GM12865 (cell line): ENCODE results near the gene ATP1B2.
"Not testable (repeated sequence)": the region's sequence is repeated elsewhere in the genome, so short reads cannot be mapped to it uniquely, and the experiment has no call there.

Experiments
- DNase-seq: peaks from one replicate; pipeline ENCODE4 v3.0.0; 2010; ENCODE audit warnings: low read depth
- H3K4me3 ChIP-seq: 2 replicates; pipeline ENCODE4 v1.5.1; 2011; ENCODE audit warnings: mild to moderate bottlenecking, low read depth, low read length, control low read depth
- TF ChIP-seq, protein P1 (sequence below): IDR thresholded peaks from 2 replicates; pipeline ENCODE4 v1.5.1; 2011; ENCODE audit warnings: low read length, control low read depth, low read depth, inconsistent platforms; ENCODE audit not compliant: insufficient read depth; ENCODE audit errors: missing control alignments

The ATP1B2 gene

DNA sequence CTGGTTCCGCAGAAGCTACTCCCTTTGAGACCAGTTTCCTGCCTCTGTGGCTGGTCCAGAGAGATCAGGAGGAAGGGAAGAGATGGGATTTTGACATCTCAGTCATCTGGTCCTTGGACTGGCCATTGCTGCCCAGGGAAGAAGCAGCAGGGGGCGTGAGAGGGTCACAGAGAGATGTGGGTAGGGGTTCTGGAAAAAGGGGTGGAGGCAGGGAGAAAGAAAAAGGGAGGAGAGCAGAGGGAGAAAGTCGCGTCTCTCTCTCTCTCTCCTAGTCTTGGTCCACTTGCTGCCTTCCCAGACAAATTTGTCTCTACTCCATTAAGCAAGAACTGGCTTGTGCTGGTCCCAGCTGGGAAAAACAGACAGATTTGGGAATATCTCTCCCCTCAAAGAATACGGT, 16.3 kb upstream of the ATP1B2 start:
- no peak for DNase-seq
- no peak overlapping the region for H3K4me3 ChIP-seq
- TF ChIP-seq, protein P1, sequence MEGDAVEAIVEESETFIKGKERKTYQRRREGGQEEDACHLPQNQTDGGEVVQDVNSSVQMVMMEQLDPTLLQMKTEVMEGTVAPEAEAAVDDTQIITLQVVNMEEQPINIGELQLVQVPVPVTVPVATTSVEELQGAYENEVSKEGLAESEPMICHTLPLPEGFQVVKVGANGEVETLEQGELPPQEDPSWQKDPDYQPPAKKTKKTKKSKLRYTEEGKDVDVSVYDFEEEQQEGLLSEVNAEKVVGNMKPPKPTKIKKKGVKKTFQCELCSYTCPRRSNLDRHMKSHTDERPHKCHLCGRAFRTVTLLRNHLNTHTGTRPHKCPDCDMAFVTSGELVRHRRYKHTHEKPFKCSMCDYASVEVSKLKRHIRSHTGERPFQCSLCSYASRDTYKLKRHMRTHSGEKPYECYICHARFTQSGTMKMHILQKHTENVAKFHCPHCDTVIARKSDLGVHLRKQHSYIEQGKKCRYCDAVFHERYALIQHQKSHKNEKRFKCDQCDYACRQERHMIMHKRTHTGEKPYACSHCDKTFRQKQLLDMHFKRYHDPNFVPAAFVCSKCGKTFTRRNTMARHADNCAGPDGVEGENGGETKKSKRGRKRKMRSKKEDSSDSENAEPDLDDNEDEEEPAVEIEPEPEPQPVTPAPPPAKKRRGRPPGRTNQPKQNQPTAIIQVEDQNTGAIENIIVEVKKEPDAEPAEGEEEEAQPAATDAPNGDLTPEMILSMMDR: peak; percentile 31

DNA sequence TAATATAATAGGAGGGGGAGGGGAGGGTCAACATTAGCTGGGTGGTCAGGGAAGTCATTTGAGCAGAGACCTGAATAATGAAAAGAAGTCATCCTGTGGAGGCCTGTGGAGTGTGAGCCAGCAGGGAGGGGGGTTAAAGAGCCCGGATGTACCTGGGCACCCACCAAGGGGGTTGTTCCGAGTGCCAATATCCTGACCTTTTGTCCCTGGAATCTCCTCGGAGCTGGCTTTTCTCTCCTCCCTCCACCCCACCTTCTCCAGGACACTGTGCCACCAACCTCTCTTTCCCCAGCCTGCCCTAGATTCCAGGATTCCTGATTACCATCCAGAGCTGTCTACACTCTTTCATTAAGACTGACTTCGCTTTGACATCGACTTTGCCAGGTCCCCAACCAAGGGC, 14.6 kb upstream of the ATP1B2 start:
- TF ChIP-seq, protein P1: no peak
- DNase-seq: no peak
- no peak overlapping the region for H3K4me3 ChIP-seq

- no peak for DNase-seq
- TF ChIP-seq, protein P1: no peak
- no peak overlapping the region for H3K4me3 ChIP-seq
Observed at GRCh38 chr17:7640783-7641182, 9.9 kb upstream of the ATP1B2 start.

GRCh38 chr17:7641635-7642034, 9.1 kb upstream of the ATP1B2 start:
- H3K4me3 ChIP-seq, DNase-seq: not testable (repeated sequence)

GRCh38 chr17:7644775-7645174, 6.0 kb upstream of the ATP1B2 start:
- no peak overlapping the region for H3K4me3 ChIP-seq
- TF ChIP-seq, protein P1: no peak
- peak; percentile 21 for DNase-seq

DNA sequence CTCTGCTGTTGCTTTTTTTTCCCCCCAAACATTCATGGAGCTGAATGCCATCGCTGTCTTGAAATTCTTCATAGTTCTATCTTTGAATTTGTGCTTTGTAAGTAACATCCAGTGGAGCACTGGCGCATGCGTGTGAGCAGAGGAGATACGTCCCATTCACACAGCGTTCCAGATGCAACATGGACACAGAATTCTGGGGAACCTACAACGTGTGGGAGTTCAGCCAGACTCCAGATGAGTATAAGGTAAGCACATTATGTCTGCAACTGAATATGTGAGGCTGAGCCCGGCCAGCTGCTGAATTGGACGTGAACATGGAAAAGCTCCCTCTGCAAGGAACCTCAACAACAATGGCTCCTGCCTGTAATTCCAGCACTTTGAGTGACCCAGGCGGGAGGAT, 4.3 kb upstream of the ATP1B2 start:
- no peak for DNase-seq
- TF ChIP-seq, protein P1: no peak
- H3K4me3 ChIP-seq: no peak overlapping the region

DNA sequence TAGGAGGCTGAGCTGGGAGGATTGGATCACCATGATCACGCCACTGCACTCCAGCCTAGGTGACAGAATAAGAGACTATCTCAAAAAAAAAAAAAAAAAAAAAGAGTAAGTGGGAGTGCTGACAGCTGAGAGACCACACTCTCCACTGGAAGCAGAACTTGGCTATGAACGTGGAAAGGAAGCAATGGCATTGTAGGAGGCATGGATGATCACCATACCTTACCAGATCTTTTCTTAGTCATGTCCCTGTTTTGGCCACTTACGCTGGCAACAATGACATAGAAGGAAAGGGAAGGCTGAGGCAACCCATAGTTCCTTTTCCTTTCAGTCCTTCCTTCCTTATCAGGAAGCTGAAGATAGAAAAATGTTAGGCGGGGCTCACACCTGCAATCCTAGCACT, 3.7 kb upstream of the ATP1B2 start:
- no peak for DNase-seq
- H3K4me3 ChIP-seq: no peak overlapping the region
- TF ChIP-seq, protein P1: no peak

DNA sequence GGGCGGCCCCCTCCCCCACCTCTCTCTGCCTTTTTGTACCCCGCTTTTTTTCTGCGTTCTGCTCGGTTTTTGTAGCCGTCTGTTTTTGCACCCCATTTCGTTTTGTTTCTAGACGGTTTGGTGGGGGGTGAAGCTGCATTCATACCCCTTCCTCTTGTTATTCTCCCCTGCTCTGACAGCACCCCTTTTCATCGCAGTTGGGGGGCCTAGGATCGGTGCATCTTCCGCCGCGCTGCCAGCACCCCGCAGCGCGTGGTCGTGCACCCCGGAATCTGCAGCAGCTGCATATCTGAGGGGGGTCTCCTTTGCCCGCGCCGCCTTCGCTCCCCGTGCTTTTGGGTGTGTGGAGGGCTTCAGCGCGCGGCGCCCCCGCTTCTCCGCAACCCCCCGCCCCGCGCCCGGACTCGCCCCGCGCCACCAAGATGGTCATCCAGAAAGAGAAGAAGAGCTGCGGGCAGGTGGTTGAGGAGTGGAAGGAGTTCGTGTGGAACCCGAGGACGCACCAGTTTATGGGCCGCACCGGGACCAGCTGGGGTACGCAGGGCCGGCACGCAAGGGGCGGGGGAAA, 455 bp downstream of the ATP1B2 start:
- no peak for DNase-seq
- TF ChIP-seq, protein P1: no peak
- peak overlapping the region; percentile 13; the same call in 1 of the 2 replicates for H3K4me3 ChIP-seq
